GM18511 (cell line): ENCODE data around the gene SH2D1B.

Experiments used
- ATAC-seq: cut with Tn5 transposase; IDR thresholded peaks from one replicate; pipeline ENCODE4 v1.9.1; 2021; ENCODE audit warnings: mild to moderate bottlenecking, moderate library complexity; ENCODE audit not compliant: unreplicated experiment

The SH2D1B gene

GRCh38 chr1:162400790-162401355, 11.1 kb downstream of the SH2D1B start:
- no peak for ATAC-seq

- ATAC-seq, result no peak
Observed at GRCh38 chr1:162398999-162399580, 12.8 kb downstream of the SH2D1B start.

- ATAC-seq, result no peak
Observed at GRCh38 chr1:162397943-162398560, 13.9 kb downstream of the SH2D1B start.

GRCh38 chr1:162397039-162397448, 14.9 kb downstream of the SH2D1B start:
- ATAC-seq, result no peak

GRCh38 chr1:162396201-162396906, 15.6 kb downstream of the SH2D1B start:
- ATAC-seq, result no peak

GRCh38 chr1:162391790-162392563, 20.0 kb downstream of the SH2D1B start:
- no peak for ATAC-seq

GRCh38 chr1:162390396-162391185, 21.3 kb downstream of the SH2D1B start:
- no peak for ATAC-seq

- no peak for ATAC-seq
Observed at GRCh38 chr1:162389971-162390370, 22.0 kb downstream of the SH2D1B start.

GRCh38 chr1:162389021-162389818, 22.7 kb downstream of the SH2D1B start:
- ATAC-seq, result no peak

- ATAC-seq, result no peak
Observed at GRCh38 chr1:162388615-162389014, 23.3 kb downstream of the SH2D1B start.

GRCh38 chr1:162388083-162388594, 23.8 kb downstream of the SH2D1B start:
- no peak for ATAC-seq

GRCh38 chr1:162387226-162388082, 24.5 kb downstream of the SH2D1B start:
- ATAC-seq, result no peak

GRCh38 chr1:162386292-162387225, 25.4 kb downstream of the SH2D1B start:
- ATAC-seq, result no peak

- ATAC-seq, result no peak
Observed at GRCh38 chr1:162385702-162386101, 26.2 kb downstream of the SH2D1B start.

GRCh38 chr1:162385280-162385623, 26.7 kb downstream of the SH2D1B start:
- no peak for ATAC-seq

- no peak for ATAC-seq
Observed at GRCh38 chr1:162384601-162385279, 27.2 kb downstream of the SH2D1B start.

- ATAC-seq, result no peak
Observed at GRCh38 chr1:162384116-162384515, 27.8 kb downstream of the SH2D1B start.
